ENCODE data around the gene STAB2. TPM values are rescaled to one million over a fixed set of nuclear protein-coding genes. Genes with fewer than 3 reads are reported as not detected.

The STAB2 gene, protein sequence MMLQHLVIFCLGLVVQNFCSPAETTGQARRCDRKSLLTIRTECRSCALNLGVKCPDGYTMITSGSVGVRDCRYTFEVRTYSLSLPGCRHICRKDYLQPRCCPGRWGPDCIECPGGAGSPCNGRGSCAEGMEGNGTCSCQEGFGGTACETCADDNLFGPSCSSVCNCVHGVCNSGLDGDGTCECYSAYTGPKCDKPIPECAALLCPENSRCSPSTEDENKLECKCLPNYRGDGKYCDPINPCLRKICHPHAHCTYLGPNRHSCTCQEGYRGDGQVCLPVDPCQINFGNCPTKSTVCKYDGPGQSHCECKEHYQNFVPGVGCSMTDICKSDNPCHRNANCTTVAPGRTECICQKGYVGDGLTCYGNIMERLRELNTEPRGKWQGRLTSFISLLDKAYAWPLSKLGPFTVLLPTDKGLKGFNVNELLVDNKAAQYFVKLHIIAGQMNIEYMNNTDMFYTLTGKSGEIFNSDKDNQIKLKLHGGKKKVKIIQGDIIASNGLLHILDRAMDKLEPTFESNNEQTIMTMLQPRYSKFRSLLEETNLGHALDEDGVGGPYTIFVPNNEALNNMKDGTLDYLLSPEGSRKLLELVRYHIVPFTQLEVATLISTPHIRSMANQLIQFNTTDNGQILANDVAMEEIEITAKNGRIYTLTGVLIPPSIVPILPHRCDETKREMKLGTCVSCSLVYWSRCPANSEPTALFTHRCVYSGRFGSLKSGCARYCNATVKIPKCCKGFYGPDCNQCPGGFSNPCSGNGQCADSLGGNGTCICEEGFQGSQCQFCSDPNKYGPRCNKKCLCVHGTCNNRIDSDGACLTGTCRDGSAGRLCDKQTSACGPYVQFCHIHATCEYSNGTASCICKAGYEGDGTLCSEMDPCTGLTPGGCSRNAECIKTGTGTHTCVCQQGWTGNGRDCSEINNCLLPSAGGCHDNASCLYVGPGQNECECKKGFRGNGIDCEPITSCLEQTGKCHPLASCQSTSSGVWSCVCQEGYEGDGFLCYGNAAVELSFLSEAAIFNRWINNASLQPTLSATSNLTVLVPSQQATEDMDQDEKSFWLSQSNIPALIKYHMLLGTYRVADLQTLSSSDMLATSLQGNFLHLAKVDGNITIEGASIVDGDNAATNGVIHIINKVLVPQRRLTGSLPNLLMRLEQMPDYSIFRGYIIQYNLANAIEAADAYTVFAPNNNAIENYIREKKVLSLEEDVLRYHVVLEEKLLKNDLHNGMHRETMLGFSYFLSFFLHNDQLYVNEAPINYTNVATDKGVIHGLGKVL (N-terminal part only)
- under 1 TPM in 2 of 4 donors, not detected in 2; 0.15 to 0.16 TPM for total RNA-seq

DNA sequence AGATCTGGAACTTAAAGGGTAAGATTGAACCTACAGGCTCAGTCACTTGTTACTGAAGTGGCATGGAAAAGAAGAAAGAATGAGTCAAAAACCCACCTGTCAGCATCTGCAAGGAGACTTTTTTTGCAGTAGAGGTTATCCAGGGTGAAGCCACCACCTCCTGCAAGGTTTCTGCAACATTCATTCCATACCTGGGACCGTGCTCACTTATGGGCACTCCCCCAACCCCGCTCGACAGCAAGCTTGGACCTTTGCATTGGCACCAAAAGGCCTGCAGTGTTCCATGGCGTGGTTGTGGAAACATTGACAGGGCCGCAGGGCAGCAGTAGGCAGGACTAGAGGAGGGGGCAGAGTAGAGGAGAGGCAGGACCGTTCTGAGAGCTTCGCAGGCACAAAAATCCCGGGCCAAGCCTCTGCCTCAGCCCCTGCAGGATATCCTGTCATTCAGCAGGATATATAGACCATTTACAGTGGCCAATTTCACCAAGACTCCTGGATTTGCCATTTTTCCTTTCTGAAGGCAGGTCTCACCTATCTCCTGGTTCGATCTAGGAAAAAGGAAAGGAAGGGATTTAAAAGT, at the start of gene STAB2:
STAB2 (plus strand) TSS at position 483 of the 580 bp plus-strand sequence. CDS start 204 bp downstream, outside the sequence.
- TF ChIP-seq POLR2A (IDR thresholded peaks at IDR 0.05): no peak
- TF ChIP-seq, protein P1, sequence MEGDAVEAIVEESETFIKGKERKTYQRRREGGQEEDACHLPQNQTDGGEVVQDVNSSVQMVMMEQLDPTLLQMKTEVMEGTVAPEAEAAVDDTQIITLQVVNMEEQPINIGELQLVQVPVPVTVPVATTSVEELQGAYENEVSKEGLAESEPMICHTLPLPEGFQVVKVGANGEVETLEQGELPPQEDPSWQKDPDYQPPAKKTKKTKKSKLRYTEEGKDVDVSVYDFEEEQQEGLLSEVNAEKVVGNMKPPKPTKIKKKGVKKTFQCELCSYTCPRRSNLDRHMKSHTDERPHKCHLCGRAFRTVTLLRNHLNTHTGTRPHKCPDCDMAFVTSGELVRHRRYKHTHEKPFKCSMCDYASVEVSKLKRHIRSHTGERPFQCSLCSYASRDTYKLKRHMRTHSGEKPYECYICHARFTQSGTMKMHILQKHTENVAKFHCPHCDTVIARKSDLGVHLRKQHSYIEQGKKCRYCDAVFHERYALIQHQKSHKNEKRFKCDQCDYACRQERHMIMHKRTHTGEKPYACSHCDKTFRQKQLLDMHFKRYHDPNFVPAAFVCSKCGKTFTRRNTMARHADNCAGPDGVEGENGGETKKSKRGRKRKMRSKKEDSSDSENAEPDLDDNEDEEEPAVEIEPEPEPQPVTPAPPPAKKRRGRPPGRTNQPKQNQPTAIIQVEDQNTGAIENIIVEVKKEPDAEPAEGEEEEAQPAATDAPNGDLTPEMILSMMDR (IDR thresholded peaks at IDR 0.05): no peak
- H3K4me3 ChIP-seq (ENCODE audit: low read depth, poor library complexity, severe bottlenecking): no peak within 1 kb of the TSS
- intact Hi-C loops (cut with DNase I; ENCODE audit: low total_unique reads): no loop called here
- WGBS, 2 donors: 66 to 68% methylated on average over 9 of the region's 9 CpGs
- DNase-seq (ENCODE audit: low spot score in 2 of 2): no peak

DNA sequence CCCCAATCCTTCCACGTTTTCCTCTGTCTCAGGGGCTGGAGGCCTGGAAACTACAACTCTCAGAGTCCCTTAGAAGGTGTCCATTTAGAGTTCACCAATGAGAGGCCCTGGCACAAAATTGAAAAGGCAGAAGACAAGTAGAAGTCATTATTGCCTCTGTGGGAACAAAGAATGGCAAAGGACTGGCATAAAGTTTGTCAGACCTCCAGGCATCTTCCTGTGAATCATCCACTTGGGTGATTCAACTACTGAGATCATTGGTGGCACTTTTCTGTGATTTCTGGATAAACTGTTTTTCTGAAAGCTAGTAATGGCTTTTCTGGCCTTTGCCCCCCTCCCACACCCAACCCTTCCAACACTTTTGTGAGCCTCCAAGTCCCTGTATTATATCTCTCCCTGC, 48.7 kb upstream of the STAB2 start:
- no peak overlapping the region for H3K4me3 ChIP-seq (ENCODE audit: low read depth, poor library complexity, severe bottlenecking)
- intact Hi-C loops (cut with DNase I; ENCODE audit: low total_unique reads): no loop called here
- no peak for DNase-seq (ENCODE audit: low spot score in 2 of 2)
- TF ChIP-seq, protein P1 (IDR thresholded peaks at IDR 0.05): no peak
- TF ChIP-seq POLR2A (IDR thresholded peaks at IDR 0.05): no peak
- 46 to 56% methylated on average over 1 of the region's 1 CpG for WGBS, 2 donors

DNA sequence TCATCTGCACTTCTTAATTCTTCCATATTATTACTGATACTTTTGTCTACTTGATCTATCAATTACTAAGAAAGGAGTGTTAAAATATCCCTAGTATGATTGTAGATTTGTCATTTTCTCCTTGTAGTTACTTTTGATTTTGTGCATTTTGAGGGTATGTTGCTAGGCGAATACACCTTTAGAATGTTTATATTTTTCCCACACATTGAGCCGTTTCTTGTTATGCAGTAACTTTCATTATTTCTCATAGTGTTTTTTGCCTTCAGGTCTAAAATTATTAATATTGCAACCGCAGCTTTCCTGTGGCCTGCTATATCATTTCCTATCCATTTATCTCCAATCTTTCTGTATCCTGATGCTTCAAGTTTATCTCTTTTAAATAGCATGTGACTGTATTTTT, 46.8 kb upstream of the STAB2 start:
- WGBS, 2 donors: 53 to 61% methylated on average over 3 of the region's 3 CpGs
- intact Hi-C loops (cut with DNase I; ENCODE audit: low total_unique reads): no loop called here
- no peak overlapping the region for H3K4me3 ChIP-seq (ENCODE audit: low read depth, poor library complexity, severe bottlenecking)
- DNase-seq (ENCODE audit: low spot score in 2 of 2): no peak
- TF ChIP-seq, protein P1 (IDR thresholded peaks at IDR 0.05): no peak
- TF ChIP-seq POLR2A (IDR thresholded peaks at IDR 0.05): no peak

DNA sequence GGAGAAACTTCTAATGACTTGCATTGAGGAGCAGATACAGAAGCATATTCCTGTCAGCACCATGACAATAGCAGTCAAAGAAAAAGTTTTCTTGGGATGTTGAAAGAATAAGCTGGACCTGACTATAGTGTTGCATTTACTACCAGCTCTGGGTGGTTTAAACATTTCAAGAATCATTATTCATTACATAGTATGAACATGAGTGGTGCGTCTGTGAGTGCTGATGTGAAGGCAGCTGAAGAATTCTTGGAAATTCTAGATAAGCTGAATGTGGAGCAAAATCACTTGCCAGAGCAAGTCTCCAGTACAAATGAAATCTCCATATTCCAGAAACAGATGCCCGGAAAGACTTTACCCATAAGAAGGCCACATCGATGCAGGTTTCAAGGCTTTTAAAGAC, 45.0 kb upstream of the STAB2 start:
- DNase-seq (ENCODE audit: low spot score in 2 of 2): no peak
- TF ChIP-seq, protein P1 (IDR thresholded peaks at IDR 0.05): no peak
- no peak for TF ChIP-seq POLR2A (IDR thresholded peaks at IDR 0.05)
- no peak overlapping the region for H3K4me3 ChIP-seq (ENCODE audit: low read depth, poor library complexity, severe bottlenecking)
- 88% methylated on average over 3 of the region's 3 CpGs for WGBS, 2 donors
- intact Hi-C loops (cut with DNase I; ENCODE audit: low total_unique reads): no loop called here

DNA sequence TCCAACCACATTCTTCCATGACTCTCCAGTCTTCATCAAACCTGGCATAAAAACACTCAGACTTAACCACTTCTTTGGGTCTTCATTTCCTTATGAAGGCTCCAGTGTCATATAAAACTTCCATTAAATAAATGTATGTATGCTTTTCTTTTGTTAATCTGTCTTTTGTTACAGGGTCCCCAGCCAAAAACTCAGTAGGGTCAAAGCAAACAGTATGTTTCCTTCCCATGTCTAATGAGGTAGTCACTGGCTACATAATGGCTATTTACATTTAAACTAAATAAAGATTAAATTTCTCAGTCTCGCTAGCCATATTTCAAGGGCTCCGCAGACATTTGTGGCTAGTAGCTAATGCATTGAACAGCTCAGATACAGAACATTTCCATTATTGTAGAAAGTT, 40.1 kb upstream of the STAB2 start:
- no peak overlapping the region for H3K4me3 ChIP-seq (ENCODE audit: low read depth, poor library complexity, severe bottlenecking)
- WGBS, 2 donors: 94 to 96% methylated on average over 2 of the region's 2 CpGs
- no peak for DNase-seq (ENCODE audit: low spot score in 2 of 2)
- TF ChIP-seq POLR2A (IDR thresholded peaks at IDR 0.05): no peak
- TF ChIP-seq, protein P1 (IDR thresholded peaks at IDR 0.05): no peak
- intact Hi-C loops (cut with DNase I; ENCODE audit: low total_unique reads): no loop called here

All from lower leg skin (tissue), 4 donors.